Measurements from ENCODE around the gene ANGEL2.

- no peak for TF ChIP-seq CTCF (conservative IDR thresholded peaks at IDR 0.05; ENCODE audit: low read depth in 2 of 2)
- TF ChIP-seq EZH2 (IDR thresholded peaks at IDR 0.05; ENCODE audit: low read depth, unreplicated experiment): no peak
These were observed 65.9 kb downstream of the ANGEL2 start for GRCh38 chr1:212949771-212950170.
